ENCODE measurements around the gene KRTAP7-1.

DNA sequence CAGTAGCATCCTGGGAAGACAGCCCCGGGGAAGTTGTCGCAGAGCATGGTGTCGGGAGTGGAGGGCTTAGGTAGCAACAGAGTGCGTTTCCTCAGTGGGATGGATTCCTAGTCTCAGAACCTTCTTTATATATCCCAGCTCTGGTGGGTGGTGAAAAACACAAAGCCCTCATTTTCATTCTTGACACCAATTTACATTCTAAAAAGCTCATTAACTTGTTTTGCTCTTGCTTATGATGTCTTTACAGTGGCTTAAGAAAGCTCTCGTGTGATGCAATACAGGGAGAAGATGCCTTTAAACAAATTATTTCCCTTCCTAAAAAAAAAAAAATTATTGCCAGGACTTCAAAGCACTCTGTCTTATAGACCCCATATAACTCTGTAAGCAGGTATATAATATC, 16.4 kb downstream of the KRTAP7-1 start, which contains the start of gene KRTAP8-1:
- TF ChIP-seq, protein P1, sequence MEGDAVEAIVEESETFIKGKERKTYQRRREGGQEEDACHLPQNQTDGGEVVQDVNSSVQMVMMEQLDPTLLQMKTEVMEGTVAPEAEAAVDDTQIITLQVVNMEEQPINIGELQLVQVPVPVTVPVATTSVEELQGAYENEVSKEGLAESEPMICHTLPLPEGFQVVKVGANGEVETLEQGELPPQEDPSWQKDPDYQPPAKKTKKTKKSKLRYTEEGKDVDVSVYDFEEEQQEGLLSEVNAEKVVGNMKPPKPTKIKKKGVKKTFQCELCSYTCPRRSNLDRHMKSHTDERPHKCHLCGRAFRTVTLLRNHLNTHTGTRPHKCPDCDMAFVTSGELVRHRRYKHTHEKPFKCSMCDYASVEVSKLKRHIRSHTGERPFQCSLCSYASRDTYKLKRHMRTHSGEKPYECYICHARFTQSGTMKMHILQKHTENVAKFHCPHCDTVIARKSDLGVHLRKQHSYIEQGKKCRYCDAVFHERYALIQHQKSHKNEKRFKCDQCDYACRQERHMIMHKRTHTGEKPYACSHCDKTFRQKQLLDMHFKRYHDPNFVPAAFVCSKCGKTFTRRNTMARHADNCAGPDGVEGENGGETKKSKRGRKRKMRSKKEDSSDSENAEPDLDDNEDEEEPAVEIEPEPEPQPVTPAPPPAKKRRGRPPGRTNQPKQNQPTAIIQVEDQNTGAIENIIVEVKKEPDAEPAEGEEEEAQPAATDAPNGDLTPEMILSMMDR (IDR thresholded peaks at IDR 0.05), result no peak
- no peak for TF ChIP-seq POLR2AphosphoS5 (IDR thresholded peaks at IDR 0.05)
- TF ChIP-seq EP300 (IDR thresholded peaks at IDR 0.05), result no peak

Measured in gastroesophageal sphincter (tissue), 3 donors.